Fibroblast of the conjunctiva (primary cell): ENCODE results near the gene EXTL1.

Experiments
- DNase-seq: peaks from one replicate; pipeline ENCODE4 v3.0.0-alpha.2; 2010; ENCODE audit warnings: low read depth

The EXTL1 gene

DNA sequence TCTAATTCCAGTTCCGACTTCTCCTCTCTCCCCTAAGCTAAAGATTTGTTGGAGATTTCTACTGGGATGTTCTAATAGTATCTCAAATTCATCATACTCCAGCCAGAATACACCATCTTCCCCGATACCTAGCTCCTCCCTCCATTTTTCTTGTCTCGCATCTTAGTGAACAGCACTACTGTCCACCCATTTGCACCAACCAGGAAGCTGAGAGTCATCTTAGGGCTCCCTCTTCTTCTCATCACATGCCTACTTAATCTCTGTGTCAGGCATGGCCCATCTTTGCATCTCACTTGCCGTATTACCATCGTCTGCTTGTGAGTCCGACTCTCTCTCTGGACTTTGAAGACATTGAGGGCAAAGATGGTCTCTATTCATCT lies 49.4 kb downstream of the EXTL1 start:
- DNase-seq: no peak

GRCh38 chr1:26072305-26072704 lies 50.7 kb downstream of the EXTL1 start:
- DNase-seq: no peak

GRCh38 chr1:26075421-26076144 lies 54.0 kb downstream of the EXTL1 start:
- DNase-seq: no peak

GRCh38 chr1:26077524-26077923 lies 55.9 kb downstream of the EXTL1 start:
- no peak for DNase-seq

GRCh38 chr1:26078286-26079177 lies 57.0 kb downstream of the EXTL1 start:
- DNase-seq: no peak

DNA sequence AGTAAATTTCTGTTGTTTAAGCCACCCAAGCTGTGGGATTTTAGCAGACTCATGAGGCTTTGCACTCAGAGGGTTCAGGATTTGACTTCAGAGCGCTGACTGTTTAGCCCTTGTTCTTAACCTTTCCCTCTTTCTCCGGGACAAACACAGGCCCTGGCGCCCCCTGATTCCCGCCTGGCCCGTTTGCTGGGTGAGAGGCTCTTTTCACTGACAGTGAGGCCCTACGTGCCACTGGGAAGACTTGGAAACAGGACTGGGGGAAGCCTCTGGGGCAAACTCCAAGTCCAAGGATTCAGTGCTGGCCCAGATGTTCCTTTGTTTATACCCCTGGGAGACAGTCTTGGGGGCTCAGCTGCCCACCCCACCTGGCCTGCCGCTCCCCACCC lies 57.6 kb downstream of the EXTL1 start:
- no peak for DNase-seq

GRCh38 chr1:26079960-26080814 lies 58.6 kb downstream of the EXTL1 start:
- DNase-seq: no peak

DNA sequence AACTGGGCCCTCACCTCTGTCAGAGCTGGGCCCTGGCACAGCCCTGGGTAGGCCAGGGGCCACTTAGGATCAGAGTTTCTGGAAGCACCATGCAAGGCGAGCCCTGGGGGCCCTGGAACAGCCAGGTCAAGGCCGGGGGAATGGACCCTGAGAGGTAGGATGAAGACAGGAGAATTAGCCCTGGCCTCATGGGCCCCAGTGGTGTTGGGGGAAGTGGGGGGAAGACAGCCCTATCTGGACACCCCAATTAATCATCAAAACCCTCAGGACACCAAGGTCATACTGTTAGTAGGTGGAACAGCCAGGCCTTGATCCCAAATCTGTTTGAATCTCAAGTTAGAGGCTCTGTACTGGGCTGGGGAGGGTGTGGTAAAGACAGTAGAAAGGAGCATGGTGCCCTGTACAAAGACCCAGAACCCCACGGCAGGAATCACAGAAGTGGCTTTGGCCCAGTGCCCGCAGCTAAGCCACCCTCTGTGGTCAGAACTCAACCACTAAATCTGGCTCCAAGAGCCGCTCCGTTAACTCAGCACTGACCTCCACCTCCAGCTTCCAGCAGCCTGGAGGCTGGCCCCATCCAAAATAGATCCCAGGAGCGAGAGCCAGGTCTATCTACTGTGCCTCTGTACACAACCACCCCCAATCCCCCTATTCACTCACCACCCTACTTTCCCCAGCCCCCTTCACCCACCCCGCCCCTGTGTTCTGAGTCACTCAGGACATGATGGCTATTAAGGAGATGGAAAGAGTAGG lies 59.9 kb downstream of the EXTL1 start:
- no peak for DNase-seq

DNA sequence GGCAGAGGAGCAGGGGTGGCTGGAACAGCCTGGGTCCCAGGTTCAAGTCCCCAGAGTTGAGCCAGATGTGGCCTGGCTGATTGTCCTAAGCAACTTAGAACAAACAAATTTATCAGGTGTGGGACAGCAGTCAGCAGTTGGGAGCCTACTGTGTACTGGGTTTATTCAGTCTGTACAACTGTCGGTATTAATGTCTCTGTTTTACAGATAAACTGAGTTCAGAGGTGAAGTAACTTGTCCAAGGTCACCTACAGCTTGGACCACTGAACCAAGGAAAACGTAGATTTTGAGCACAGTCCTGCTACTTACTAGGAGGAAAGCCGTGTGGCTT lies 60.4 kb downstream of the EXTL1 start:
- DNase-seq: no peak

GRCh38 chr1:26083208-26083607 lies 61.6 kb downstream of the EXTL1 start:
- DNase-seq: no peak

DNA sequence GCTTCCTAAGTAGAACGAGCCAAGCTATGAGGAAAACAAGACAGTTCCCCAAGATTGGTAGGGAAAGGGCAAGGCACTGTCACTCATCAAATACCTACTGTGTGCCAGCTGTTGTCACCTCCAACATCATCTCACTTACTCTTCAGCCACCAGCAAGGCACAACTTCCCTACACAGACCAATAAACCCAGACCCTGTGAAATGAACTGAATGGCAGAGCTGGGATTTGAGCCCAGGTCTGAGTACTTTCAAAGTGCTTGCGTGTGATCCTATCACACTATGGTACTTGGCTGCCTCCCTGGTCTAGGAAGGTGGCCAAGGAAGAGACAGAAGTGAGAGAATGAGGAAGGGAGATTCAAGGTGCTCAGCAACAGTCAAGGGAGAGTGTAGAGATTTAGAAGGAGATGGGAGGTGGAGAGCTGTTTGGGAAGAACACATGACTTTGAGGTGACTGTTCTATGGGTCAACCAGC lies 62.6 kb downstream of the EXTL1 start:
- no peak for DNase-seq

DNA sequence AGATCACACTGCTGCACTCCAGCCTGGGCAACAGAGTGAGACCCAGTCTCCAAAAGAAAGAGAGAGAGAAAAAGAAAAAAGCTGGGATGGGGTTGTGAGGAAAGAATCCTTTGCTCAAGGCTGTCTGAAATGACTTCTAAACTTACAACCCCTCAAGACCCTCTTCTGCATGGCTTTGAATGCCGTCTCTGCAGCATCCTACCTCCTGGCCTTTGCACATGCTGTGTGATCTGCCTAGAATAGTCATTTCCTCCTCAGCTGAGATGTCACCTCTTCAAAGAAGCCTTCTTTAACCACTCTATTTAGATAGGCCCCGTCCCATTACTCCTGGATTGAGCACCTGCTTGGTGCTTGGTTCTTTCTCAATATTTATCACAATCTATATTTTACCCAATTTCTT lies 63.3 kb downstream of the EXTL1 start:
- DNase-seq: no peak
